Activated CD8-positive, alpha-beta memory T cell treated with anti-CD3 and anti-CD28 coated beads, Interleukin-2, amount 50 U/mL, for 24 hours (primary cell): ENCODE results near the gene MUC16.
"Not testable (repeated sequence)": the region's sequence is repeated elsewhere in the genome, so short reads cannot be mapped to it uniquely, and the experiment has no call there.

Source experiments
- DNase-seq: peaks from one replicate; pipeline ENCODE4 v3.0.0-alpha.2; 2020; ENCODE audit errors: extremely low read depth

Gene MUC16

DNA sequence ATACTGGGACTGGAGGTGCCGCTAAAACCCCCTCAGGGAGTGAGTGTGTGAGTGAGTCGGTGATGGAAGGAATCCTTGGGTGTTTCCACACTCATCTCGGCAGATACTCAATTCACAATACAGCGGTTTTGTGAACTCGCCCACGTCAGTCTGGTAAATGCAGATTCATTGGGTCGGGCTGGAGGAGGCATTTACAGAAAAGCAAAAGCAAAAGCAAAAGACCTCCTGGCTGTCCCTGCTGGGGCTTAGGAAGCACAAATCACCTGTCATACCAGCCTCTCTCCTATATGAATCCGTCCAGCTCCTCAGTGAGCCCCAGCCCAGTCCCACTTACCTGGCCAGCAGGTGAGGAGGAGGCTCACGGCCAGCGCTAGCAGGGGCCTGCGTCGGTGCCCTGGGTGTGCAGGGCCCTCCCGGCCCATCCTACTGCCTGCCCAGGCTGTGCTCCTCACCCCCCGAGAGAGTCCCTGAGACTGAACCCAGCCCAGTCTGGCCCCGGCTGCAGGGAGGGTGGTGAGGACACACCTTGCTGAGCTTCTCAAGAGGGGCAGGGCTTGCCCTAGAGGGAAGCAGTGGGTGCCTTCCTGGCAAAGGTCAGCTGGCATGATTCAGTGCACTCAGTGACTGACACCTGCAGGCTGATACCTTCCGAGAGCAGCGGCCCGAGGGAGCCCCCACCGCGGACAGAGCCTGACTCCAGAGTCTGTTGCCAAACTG, at the start of gene MUC16:
MUC16 (minus strand) TSS at position 475 of the 717 bp plus-strand sequence.
- DNase-seq = no peak

DNA sequence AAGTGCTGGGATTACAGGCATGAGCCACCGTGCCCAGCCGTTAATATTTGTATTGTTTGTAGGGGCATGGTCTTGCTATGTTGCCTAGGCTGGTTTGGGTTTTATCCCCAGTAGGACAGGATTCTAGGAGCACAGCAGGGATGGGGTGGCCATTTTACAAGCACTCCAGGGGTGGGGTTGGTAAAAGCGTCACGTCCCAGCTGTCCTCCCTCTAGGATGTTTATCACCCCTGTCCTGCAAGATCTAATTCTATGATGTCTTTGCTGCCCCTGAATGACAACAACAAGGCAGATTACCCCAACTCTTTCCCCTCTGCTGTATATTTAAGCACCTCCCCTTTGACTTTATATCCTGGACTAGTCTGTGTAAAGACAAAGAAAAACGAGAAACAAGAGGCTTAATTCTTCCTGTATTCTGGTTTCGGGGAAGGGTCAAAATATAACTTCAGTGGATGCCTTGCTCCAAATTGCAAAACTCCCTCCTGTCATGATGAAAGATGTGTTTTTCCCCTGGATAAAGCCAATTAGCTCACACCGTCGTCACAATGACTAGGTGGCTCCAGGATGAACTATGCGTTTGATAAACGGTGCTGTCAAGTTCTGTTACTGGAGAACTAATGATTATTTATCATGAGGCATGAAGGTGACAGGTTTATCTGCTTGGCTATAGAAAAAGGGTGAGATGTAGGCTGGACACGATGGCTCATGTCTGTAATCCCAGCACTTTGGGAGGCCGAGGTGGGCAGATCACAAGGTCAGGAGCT, 48.9 kb upstream of the MUC16 start:
- DNase-seq = no peak

DNA sequence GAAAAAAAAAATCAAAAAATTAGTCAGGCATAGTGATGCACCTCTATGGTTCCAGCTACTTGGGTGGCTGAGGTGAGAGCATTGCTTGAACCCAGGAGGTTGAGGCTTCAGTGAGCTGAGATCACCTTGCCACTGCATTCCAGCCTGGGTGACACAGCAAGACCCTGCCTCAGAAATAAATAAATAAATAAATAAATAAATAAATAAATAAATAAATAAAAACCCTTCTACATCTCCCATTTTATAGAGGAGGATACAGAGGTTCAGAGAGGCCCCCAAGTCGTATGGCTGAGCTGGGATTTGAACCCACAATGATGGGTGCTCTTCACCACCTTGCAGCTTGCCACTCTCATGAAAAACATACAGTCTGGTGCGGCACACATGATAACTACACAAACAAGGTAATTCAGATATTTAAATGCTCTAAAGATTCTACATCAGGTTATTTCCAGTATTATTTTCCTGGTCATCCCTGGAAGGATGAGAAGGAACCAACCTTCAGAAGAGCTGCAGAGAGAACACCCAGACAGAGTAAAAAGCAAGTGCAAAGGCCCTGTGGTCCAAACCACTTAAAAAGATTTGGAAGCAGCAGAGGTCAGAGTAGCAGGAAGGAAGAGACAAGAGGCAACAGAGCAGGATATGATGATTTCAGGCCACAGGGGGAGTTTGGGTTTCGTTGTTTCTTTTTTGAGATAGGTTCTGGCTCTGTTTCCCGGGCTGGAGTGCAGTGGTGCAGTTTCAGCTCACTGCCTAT, 47.5 kb upstream of the MUC16 start:
- DNase-seq = no peak

DNA sequence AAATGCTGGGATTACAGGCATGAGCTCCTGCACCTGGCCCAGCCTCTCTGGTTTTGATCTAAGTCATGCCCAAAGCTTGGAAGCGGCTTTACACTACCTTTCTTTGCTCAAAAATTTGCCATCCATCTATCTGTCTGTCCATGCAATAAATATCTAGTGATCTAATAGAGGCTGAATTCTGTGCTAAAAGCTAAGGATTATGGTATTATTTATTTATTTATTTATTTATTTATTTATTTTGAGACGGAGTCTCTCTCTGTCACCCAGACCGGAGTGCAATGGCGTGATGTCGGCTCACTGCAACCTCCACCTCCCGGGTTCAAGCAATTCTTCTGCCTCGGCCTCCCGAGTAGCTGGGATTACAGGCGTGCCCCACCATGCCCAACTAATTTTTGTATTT, 45.9 kb upstream of the MUC16 start:
- not testable (repeated sequence) for DNase-seq

DNA sequence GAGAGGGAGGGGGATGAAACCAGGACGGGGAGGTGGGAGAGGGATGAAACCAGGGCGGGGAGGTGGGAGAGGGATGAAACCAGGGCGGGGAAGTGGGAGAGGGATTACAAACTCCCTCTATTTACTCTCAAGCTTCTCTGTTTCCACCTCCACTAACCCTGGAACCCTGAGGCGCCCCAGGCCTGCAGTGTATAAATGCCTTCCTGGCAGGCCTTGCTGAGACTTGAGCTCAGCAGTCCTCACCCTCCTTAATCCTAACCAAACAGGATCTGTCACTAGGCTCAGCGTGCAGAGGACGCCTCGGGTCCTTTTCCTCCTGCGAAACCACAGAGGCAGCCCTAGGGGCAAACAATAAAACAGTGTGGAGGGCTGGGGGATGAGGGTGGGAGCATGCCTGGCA, 44.6 kb upstream of the MUC16 start:
- no peak for DNase-seq

DNA sequence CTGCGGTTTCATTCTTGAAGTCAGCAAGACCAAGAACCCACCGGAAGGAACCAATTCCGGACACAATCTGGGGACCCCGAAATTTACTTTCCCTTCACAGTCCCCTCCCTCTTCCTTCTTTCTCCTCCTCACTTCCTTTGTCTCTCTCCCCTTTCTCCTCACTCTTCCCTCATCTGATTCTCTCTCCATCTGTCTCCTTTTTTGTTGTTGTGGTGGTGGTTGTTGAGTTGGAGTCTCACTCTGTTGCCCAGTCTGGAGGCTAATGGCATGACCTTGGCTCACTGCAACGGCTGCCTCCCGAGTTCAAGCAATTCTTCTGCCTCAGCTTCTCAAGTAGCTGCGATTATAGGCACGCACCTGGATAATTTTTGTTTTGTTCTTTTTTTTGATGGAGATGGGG, 44.0 kb upstream of the MUC16 start:
- DNase-seq = no peak

DNA sequence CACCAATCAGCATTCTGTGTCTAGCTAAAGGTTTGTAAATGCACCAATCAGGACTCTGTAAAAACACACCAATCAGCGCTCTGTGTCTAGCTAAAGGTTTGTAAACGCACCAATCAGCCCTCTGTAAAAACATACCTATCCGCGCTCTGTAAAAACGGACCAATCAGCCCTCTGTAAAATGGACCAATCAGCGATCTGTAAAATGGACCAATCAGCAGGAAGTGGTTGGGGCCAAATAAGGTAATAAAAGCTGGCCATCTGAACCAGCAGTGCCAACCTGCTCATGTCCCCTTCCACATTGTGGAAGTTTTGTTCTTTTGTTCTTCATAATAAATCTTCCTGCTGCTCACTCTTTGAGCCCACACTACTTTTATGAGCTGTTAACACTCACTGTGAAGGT, 43.5 kb upstream of the MUC16 start:
- not testable (repeated sequence) for DNase-seq

DNA sequence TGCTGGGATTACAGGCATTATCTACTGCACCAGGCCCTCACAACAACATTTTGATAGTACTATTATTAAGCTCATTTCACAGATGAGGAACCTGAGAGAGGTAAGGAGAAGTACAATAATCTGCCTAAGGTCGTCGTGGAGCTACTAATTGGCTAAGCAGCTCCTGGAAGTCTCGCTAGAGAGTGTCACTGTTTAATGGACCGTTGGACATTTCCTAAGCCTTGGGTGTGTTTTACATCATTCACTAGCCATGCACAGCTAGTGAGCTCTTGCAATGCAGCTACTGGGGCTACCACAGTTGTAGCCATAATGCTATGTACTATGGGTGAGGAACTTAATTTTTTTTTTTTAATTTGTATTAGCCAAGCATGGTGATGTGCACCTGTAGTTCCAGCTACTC, 42.7 kb upstream of the MUC16 start:
- no peak for DNase-seq

DNA sequence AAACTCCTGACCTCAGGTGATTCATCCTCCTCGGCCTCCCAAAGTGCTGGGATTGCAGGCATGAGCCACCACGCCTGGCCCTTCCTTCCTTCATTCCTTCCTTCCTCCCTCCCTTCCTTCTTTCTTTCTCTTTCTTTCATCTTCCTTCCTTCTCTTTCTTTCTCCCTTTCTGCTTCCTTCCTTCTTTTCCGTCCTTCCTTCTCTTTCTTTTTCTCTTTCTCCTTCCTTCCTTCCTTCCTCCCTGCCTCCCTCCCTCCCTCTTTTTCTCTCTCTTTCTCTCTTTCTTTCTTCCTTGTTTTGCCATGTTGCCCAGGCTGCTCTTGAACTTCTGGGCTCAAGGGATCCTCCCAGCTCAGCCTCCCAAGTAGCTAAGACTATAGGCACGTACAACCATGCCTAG, 36.5 kb upstream of the MUC16 start:
- DNase-seq = no peak

DNA sequence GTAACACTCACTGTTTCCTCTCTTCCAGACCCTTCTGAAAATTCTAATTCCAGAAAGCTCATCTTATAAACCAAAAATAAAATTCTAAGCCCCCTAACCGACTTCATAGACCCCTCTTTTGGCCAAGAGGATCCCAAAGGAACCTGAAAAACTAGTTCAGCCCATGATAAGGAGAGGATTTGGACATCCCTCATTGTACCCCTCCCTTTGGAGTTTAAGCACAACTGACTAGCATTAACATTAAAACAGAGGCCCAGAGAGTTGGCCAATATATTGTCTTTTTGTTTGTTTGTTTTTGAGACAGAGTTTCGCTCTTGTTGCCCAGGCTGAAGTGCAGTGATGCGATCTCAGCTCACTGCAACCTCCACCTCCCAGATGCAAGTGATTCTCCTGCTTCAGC, 34.2 kb upstream of the MUC16 start:
- DNase-seq = no peak

DNA sequence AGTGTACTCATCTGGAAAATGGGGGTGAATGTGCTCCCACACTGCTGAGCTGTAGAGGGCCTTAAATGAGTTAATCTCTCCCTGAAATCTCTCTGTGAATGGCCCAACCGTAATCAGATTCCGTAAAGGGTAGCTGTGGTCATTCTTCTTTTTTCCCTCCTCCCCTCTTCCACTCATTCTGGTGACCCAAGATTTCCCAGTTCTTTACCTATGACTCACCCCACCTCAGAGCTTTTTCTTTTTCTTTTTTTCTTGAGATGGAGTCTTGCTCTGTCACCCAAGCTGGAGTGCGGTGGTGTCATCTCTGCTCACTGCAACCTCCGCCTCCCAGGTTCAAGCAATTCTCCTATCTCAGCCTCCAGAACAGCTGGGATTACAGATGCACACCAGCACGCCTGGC, 33.3 kb upstream of the MUC16 start:
- DNase-seq = no peak

DNA sequence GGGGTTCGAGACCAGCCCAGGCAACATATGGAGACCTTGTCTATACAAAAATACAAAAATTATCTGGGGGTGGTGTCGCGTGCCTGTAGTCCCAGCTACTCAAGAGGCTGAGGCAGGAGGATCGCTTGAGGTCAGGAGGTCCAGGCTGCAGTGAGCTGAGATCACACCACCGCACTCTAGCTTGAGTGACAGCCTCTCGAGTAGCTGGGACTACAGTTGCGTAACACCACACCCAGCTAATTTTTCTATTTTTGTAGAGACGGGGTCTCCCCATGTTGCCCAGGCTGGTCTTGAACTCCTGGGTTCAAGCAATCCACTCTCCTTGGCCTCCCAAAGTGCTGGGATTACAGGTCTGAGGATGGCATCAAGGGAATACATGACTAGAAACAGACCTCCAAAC, 30.8 kb upstream of the MUC16 start:
- DNase-seq = no peak

DNA sequence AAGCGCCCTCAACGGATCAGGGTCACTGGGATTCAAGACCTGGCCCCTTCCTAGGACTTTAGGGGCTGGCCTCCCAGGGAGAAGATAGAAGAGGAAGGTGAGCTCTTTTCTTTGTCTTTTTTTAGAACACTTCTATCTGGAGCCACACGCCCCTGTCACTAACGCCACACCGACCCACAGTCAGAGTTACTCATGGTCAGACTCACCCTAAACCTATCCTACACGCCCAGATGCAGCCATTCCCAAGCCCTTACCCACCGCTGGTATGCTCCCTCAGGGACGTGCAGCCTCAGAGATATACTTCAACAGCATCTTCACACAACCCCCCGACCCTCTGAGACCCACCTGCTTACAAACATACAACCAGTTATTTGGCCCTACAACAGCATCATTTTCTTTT, 29.9 kb upstream of the MUC16 start:
- no peak for DNase-seq

DNA sequence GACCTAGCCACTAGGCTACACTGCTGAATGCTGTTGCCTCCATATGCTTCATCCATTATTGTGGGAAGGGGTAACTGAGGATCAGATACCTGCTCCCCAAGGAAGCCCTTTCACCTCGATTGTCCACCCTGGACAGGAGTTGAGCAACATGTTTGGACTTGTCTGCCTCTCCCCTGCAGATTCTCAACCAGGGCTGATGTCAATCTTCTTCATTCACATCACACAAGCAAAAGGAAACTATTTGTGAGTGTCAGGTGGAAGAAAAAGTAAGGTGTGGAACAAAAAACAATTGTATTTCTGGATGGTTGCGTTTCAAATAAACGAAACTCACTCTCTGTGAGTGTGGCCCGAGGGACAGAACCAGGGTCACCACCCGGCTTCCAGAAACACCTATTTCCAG, 29.5 kb upstream of the MUC16 start:
- DNase-seq = no peak

DNA sequence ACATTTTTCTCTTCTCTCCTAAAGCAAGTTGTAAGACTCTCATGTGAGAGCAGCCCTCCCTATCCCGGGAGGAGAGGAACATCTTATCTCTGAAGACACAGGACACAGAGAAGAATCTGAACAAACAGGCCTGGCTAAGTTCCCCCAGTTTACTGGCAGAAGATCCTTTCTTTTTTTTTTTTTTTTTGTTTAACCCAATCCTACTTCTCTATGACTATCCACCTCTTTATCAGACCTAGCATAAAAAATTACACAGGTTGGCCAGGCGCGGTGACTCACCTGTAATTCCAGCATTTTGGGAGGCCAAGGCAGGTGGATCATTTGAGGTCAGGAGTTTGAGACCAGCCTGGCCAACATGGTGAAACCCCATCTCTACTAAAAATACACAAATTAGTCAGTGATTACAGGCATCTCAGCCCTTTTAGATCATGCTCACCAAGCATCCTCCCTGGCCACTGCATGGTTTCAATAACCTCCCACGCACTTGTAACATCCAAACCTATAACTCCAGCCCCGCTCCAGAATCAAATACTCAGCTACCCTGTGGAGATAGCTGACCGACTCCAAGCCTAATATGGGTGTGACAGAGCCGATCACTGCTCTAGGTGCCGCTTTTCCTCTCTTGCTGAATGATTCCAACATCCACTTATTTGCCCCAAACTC, 27.3 kb upstream of the MUC16 start:
- DNase-seq = no peak

DNA sequence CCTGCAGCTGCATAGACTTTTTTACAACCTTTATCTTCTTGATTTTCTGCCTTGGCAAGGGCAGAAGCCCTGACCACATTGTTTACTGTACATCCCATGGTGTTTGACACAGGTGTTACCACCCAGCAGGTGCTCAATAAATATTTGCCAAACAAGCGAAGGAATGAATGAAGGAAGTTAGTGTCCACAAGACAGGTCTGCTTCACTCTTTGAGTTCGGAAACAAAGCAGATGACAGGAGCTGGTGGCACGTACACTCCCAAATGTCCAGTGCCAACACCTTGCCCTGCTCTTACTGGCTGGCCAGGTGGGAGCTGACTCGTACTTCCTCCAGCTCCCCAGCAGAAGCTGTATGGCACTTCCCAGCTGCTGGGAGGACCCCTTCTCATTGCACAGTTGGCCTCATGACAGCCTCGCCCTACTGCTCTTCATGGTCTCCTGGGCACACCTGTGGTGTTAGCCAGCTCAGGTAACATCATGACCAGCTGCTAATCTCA, 22.0 kb upstream of the MUC16 start:
- DNase-seq = no peak

DNA sequence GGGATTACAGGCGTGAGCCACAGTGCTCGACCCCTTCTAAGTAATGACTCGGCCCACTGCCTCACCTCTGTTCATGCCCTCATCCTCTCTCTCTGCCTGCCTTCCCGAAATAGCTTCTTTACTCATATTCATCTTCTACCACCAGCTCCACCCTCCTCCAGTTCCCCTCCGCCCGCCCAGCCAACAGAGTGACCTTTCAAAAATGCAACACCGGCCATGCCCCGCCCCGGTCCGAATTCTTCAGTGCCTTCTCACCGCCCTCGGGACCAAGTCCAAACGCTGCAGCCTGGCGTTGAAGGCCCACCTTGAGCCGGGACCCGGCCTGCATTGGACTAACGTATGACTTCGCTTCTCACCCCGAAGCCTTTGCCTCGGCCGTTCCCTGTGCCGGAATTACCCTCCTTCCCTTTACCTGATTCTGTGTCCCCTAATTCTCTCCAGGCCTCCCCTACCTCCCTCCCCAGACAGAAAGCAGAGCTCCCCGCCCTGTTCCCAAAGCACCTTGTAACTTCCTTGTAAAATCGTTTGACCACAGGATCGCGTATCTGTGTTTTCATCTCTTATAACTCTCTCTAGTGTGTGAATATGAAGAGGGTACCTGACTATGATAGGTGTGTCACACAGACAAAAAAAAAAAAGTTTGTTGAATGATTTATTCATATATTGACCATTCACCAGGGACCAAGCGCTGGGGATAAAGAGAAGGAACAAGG, 8.1 kb upstream of the MUC16 start:
- DNase-seq = no peak

DNA sequence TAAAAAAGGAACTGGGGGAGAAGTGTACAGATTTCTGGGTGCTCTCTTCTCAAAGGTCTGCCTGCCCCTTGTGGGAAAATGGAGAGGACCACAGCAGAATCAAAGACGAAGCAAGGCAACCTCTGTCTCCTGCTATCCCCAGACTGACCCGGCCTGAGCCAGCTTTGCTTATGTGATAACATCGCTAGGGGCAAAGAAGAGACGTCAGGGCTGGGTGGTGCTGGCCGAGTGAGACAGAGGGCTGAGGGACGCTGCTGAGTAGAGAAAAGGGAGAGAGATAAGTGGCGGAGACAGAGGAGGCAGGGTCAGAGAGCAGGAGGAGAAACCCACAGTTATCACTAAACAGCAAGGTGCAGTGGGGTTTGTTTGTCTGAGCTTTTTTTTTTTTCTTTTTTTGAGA, 4.6 kb upstream of the MUC16 start:
- no peak for DNase-seq

DNA sequence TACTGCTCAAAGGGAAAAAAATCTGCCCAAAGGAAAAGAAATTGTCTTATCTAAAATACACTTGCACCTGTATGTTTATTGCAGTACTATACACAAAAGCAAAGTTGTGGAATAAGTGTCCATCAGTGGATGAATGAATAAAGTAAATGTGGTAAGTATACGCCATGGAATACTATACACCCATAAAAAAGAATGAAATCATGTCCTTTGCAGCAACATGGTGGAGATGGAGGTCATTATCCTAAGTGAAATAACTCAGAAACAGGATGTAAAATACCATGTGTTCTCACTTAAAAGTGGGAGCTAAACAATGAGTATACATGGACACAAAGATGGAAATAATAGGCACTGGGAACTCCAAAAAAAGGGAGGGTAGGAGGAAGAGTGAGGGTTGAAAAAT, 3.8 kb upstream of the MUC16 start:
- no peak for DNase-seq

DNA sequence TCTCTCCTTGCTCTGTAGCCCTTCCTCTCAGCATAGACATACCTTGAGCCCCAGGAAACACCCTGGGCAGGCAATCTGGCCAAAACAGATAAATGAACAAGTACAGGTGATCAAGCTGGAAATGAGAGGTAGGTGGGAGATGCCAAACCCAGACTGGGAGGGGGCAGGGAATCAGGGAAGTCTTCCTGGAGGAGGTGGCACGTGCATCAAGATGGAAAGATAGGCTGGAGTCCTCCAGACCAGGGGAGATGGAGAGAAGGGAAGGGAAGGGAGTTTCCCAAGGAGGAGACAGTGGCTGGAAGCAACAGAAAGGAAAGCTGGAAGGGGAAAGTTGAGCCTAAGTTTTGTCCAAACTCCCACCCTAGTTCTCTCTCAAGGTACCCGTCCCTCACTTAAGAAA, 1.7 kb upstream of the MUC16 start:
- DNase-seq = no peak

DNA sequence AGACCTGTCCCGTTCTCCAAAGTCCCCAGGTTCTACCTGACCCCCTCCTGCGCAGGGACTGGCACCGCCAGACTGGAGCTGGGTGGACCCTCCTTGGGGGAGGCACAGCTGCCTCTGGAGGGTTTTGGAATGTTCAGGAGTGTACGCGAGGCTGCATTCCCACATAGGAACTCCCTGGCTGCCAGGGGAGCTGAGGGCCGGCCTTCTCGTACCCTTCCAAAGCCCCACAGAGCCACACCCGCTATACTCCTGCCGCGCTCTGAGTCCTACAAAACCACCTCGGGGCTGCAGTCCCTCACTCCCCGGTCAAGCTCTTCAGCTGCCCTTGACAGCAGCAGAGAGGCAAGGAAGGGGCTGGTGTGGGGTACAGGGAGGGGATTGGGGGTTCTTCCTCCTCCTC, 484 bp upstream of the MUC16 start:
- no peak for DNase-seq

DNA sequence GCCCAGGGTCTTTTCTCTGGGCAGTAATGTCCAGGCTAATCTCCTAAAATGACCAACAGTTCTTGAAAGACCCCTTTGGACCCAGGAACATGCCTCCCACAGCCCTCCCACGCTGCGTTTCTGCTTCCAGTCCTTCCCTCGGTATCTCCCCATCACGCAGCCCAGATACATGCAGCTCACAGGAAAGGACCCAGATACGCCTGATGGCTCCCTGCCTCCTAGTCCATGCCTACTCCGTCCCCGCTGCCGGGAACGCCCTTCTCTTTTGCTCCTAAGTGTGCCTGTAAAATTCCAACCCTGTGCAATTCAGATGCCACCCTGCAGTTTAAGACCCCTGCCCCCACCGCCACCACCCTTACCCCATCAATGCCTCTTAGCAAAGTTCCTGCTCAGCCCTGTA, 778 bp downstream of the MUC16 start:
- DNase-seq = no peak
